ENCODE data around the gene SMAD5.
A peak's percentile ranks its signal among the peaks of the same experiment; 100 is the strongest.

SMAD5 gene

DNA sequence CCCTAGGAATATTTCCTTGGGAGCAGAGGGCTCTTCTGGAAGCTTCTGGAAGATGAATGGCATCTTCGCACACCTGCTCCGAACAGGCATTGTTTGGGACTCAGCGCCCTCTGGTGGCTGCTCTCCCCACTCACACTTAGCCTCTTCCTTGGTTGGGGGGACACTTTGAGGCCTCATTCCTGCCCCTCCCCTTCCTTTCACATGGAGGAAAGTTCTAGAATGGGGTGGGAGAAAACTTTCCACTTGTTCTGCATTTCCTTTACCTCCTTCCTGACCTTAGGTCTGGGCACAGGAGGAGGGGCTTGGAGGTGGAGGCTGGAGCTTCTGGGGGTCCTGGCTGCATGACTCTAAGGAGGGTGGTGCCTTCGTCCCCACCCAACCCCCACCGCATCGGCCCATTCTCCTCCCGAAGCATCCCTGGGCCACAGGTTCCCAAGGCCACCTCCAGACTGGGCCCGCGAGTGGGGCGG is 79.6 kb downstream of the SMAD5 start (continued):
- TF ChIP-seq ZNF148 (tag by site-specific recombination; IDR thresholded peaks at IDR 0.05; ENCODE audit: borderline replicate concordance) (no peak), ZNF16 (tag by site-specific recombination; IDR thresholded peaks at IDR 0.05; ENCODE audit: low read depth) (no peak), PRDM1 (tag by site-specific recombination; IDR thresholded peaks at IDR 0.05) (peak; percentile 53; the same call in 1 of the 2 replicates), ZNF624 (tag by site-specific recombination; IDR thresholded peaks at IDR 0.05) (no peak), ZNF48 (tag by site-specific recombination; IDR thresholded peaks at IDR 0.05) (no peak), ZNF529 (tag by site-specific recombination; IDR thresholded peaks at IDR 0.05; ENCODE audit: insufficient replicate concordance) (no peak), ZNF404 (tag by site-specific recombination; IDR thresholded peaks at IDR 0.05) (no peak), ZNF214 (tag by site-specific recombination; IDR thresholded peaks at IDR 0.05; ENCODE audit: borderline replicate concordance) (no peak), ZNF777 (tag by site-specific recombination; IDR thresholded peaks at IDR 0.05; ENCODE audit: borderline replicate concordance) (no peak), KLF9 (tag by site-specific recombination; IDR thresholded peaks at IDR 0.05; ENCODE audit: low read depth) (0 out of 2 replicates have a peak, but pooled peaks have one; percentile 10), YY2 (tag by site-specific recombination; IDR thresholded peaks at IDR 0.05) (no peak), ZFP3 (tag by site-specific recombination; IDR thresholded peaks at IDR 0.05; ENCODE audit: low read depth) (no peak), IKZF3 (tag by site-specific recombination; IDR thresholded peaks at IDR 0.05) (no peak), ZXDB (tag by site-specific recombination; IDR thresholded peaks at IDR 0.05) (no peak), ZNF2 (tag by site-specific recombination; IDR thresholded peaks at IDR 0.05) (peak; percentile 64; the same call in 1 of the 2 replicates), ZNF701 (tag by site-specific recombination; IDR thresholded peaks at IDR 0.05) (no peak), ZNF664 (tag by site-specific recombination; IDR thresholded peaks at IDR 0.05) (no peak), ZNF791 (tag by site-specific recombination; IDR thresholded peaks at IDR 0.05) (no peak), ZNF335 (tag by site-specific recombination; conservative IDR thresholded peaks at IDR 0.05) (no peak), ZNF623 (tag by site-specific recombination; IDR thresholded peaks at IDR 0.05) (no peak), ZNF175 (tag by site-specific recombination; IDR thresholded peaks at IDR 0.05) (no peak), ZFP41 (tag by site-specific recombination; IDR thresholded peaks at IDR 0.05; ENCODE audit: borderline replicate concordance) (no peak)
- TF ChIP-seq, protein P1, sequence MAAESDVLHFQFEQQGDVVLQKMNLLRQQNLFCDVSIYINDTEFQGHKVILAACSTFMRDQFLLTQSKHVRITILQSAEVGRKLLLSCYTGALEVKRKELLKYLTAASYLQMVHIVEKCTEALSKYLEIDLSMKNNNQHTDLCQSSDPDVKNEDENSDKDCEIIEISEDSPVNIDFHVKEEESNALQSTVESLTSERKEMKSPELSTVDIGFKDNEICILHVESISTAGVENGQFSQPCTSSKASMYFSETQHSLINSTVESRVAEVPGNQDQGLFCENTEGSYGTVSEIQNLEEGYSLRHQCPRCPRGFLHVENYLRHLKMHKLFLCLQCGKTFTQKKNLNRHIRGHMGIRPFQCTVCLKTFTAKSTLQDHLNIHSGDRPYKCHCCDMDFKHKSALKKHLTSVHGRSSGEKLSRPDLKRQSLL (tag by site-specific recombination; IDR thresholded peaks at IDR 0.05), result no peak
- TF ChIP-seq, protein P2, sequence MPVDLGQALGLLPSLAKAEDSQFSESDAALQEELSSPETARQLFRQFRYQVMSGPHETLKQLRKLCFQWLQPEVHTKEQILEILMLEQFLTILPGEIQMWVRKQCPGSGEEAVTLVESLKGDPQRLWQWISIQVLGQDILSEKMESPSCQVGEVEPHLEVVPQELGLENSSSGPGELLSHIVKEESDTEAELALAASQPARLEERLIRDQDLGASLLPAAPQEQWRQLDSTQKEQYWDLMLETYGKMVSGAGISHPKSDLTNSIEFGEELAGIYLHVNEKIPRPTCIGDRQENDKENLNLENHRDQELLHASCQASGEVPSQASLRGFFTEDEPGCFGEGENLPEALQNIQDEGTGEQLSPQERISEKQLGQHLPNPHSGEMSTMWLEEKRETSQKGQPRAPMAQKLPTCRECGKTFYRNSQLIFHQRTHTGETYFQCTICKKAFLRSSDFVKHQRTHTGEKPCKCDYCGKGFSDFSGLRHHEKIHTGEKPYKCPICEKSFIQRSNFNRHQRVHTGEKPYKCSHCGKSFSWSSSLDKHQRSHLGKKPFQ (tag by site-specific recombination; IDR thresholded peaks at IDR 0.05), result no peak
- TF ChIP-seq, protein P3, sequence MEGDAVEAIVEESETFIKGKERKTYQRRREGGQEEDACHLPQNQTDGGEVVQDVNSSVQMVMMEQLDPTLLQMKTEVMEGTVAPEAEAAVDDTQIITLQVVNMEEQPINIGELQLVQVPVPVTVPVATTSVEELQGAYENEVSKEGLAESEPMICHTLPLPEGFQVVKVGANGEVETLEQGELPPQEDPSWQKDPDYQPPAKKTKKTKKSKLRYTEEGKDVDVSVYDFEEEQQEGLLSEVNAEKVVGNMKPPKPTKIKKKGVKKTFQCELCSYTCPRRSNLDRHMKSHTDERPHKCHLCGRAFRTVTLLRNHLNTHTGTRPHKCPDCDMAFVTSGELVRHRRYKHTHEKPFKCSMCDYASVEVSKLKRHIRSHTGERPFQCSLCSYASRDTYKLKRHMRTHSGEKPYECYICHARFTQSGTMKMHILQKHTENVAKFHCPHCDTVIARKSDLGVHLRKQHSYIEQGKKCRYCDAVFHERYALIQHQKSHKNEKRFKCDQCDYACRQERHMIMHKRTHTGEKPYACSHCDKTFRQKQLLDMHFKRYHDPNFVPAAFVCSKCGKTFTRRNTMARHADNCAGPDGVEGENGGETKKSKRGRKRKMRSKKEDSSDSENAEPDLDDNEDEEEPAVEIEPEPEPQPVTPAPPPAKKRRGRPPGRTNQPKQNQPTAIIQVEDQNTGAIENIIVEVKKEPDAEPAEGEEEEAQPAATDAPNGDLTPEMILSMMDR (tag by site-specific recombination; IDR thresholded peaks at IDR 0.05), result peak; percentile 63
- TF ChIP-seq, protein P4, sequence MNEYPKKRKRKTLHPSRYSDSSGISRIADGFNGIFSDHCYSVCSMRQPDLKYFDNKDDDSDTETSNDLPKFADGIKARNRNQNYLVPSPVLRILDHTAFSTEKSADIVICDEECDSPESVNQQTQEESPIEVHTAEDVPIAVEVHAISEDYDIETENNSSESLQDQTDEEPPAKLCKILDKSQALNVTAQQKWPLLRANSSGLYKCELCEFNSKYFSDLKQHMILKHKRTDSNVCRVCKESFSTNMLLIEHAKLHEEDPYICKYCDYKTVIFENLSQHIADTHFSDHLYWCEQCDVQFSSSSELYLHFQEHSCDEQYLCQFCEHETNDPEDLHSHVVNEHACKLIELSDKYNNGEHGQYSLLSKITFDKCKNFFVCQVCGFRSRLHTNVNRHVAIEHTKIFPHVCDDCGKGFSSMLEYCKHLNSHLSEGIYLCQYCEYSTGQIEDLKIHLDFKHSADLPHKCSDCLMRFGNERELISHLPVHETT (tag by site-specific recombination; IDR thresholded peaks at IDR 0.05), result no peak
- TF ChIP-seq, protein P5, sequence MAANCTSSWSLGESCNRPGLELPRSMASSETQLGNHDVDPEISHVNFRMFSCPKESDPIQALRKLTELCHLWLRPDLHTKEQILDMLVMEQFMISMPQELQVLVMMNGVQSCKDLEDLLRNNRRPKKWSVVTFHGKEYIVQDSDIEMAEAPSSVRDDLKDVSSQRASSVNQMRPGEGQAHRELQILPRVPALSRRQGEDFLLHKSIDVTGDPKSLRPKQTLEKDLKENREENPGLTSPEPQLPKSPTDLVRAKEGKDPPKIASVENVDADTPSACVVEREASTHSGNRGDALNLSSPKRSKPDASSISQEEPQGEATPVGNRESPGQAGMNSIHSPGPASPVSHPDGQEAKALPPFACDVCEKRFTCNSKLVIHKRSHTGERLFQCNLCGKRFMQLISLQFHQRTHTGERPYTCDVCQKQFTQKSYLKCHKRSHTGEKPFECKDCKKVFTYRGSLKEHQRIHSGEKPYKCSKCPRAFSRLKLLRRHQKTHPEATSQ (tag by site-specific recombination; IDR thresholded peaks at IDR 0.05), result no peak
- TF ChIP-seq, protein P6, sequence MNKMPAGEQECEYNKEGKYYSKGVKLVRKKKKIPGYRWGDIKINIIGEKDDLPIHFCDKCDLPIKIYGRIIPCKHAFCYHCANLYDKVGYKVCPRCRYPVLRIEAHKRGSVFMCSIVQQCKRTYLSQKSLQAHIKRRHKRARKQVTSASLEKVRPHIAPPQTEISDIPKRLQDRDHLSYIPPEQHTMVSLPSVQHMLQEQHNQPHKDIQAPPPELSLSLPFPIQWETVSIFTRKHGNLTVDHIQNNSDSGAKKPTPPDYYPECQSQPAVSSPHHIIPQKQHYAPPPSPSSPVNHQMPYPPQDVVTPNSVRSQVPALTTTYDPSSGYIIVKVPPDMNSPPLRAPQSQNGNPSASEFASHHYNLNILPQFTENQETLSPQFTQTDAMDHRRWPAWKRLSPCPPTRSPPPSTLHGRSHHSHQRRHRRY (tag by site-specific recombination; IDR thresholded peaks at IDR 0.05), result no peak
- TF ChIP-seq, protein P7, sequence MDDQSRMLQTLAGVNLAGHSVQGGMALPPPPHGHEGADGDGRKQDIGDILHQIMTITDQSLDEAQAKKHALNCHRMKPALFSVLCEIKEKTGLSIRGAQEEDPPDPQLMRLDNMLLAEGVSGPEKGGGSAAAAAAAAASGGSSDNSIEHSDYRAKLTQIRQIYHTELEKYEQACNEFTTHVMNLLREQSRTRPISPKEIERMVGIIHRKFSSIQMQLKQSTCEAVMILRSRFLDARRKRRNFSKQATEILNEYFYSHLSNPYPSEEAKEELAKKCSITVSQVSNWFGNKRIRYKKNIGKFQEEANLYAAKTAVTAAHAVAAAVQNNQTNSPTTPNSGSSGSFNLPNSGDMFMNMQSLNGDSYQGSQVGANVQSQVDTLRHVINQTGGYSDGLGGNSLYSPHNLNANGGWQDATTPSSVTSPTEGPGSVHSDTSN (CRISPR knock-in tag; IDR thresholded peaks at IDR 0.05), result no peak

All from HEK293 (cell line).